GM10266 (cell line): ENCODE results near the gene SERPINF2.

Source experiments
- DNase-seq: peaks from one replicate; pipeline ENCODE4 v3.0.0; 2012; ENCODE audit errors: extremely low spot score
- TF ChIP-seq, protein P1 (sequence below): IDR thresholded peaks from 2 replicates; pipeline ENCODE4 v1.5.1; 2012; ENCODE audit warnings: mild to moderate bottlenecking, low read depth; ENCODE audit not compliant: control insufficient read depth, insufficient read depth; ENCODE audit errors: missing control alignments

Gene SERPINF2

GRCh38 chr17:1731194-1731506 is 11.5 kb upstream of the SERPINF2 start:
- TF ChIP-seq, protein P1, sequence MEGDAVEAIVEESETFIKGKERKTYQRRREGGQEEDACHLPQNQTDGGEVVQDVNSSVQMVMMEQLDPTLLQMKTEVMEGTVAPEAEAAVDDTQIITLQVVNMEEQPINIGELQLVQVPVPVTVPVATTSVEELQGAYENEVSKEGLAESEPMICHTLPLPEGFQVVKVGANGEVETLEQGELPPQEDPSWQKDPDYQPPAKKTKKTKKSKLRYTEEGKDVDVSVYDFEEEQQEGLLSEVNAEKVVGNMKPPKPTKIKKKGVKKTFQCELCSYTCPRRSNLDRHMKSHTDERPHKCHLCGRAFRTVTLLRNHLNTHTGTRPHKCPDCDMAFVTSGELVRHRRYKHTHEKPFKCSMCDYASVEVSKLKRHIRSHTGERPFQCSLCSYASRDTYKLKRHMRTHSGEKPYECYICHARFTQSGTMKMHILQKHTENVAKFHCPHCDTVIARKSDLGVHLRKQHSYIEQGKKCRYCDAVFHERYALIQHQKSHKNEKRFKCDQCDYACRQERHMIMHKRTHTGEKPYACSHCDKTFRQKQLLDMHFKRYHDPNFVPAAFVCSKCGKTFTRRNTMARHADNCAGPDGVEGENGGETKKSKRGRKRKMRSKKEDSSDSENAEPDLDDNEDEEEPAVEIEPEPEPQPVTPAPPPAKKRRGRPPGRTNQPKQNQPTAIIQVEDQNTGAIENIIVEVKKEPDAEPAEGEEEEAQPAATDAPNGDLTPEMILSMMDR: no peak
- no peak for DNase-seq

DNA sequence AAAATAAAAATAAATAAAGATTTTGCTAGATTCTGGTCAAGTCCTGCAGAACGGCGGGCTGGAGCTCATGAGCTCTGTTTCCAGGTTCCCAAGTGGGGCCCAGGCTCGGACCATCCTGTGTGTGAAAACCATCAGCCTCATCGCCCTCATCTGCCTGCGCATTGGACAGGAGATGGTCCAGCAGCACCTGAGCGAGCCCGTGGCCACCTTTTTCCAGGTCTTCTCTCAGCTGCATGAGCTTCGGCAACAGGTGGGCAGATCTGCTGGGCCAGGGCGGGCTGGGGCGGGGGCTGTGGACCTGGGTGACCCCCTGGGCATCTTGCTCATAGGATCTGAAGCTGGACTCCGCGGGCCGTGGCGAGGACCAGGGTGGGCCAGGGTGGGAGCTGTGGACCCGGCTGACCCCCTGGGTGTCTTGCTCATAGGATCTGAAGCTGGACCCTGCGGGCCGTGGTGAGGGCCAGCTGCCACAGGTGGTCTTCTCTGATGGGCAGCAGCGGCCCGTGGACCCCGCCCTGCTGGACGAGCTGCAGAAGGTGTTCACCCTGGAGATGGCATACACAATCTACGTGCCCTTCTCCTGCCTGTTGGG is 10.3 kb upstream of the SERPINF2 start:
- no peak for DNase-seq
- TF ChIP-seq, protein P1: no peak

DNA sequence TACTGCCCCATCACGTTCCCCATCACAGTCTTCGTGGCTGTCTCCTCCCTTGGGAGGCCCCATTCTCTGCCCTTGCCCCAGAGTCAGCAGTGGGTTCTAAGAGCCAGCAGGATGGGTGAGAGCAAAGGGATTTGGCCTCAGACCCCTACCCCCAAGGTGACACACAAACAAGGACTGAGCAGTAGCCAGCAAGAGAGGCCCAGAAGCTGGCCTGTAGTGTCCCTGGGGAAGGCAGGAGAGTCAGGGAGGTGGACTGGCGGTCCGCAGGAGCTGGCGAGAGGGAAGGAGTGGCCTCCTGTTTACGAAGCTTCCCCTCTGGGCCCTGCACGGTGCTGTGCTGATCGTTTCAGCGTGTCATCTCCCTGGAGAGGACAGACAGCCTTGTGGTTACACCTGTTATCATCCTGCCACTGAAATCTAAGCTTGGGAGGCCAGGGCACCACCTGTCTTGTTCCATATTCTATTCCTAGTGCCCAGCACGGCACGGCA is 9.8 kb upstream of the SERPINF2 start:
- no peak for DNase-seq
- TF ChIP-seq, protein P1: no peak

DNA sequence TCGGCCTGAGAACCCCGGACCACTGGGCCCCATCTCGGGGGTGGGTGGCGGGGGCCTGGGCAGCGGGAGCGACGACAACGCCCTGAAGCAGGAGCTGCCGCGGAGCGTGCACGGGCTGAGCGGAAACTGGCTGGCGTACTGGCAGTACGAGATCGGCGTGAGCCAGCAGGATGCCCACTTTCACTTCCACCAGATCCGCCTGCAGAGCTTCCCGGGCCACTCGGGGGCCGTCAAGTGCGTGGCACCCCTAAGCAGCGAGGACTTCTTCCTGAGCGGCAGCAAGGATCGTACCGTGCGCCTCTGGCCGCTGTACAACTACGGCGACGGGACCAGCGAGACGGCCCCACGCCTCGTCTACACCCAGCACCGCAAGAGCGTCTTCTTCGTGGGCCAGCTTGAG is 8.9 kb upstream of the SERPINF2 start:
- DNase-seq: no peak
- TF ChIP-seq, protein P1: no peak

- TF ChIP-seq, protein P1: no peak
- no peak for DNase-seq
Measured at GRCh38 chr17:1735418-1735817, 7.3 kb upstream of the SERPINF2 start.

DNA sequence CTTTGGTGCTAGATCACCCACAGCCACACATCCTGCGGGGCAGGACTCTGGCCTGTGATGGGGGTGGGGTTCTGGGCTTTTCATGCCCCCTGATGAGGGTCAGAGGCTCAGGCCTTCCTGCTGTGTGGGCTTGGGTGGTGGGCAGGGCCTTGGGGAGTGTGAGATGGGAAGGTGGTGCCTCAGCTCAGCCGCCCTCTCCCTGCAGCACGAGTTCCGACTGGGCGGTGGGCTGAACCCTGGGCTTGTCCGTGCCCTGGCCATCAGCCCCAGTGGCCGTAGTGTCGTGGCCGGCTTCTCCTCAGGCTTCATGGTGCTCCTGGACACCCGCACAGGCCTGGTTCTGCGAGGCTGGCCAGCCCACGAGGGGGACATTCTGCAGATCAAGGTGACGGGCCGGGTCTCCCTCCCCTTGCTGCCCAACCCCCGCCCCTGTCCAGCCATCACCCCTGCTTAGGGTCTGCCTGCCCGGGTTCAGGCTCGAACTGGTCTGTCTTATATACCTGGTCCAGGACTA is 6.8 kb upstream of the SERPINF2 start:
- DNase-seq: no peak
- TF ChIP-seq, protein P1: no peak
